K562 (cell line): ENCODE results near the gene LTBP4. TPM values are rescaled to one million over a fixed set of nuclear protein-coding genes. Genes with fewer than 3 reads are reported as not detected.

ENCODE experiments used
- BHLHE40 ChIP-seq: IDR thresholded peaks from 2 replicates; pipeline ENCODE4 v1.6.1; 2011; ENCODE audit warnings: low read length, improper control_type of control experiment
- BMI1 ChIP-seq: fragments of 150-350 bp; IDR thresholded peaks from 2 replicates; pipeline ENCODE4 v1.6.1; 2014; ENCODE audit warnings: low read length
- FOXK2 ChIP-seq, 2 experiments: fragments of 450-650 bp; IDR thresholded peaks in 1 of 2; conservative IDR thresholded peaks in 1 of 2; 2 replicates each; pipeline ENCODE4 v1.6.1; 2016; ENCODE audit warnings: low read depth in 2 of 2, mild to moderate bottlenecking in 1 of 2
- JUN ChIP-seq, 2 experiments: sonication (generic) in 1 of 2; formaldehyde crosslinking in 1 of 2; IDR thresholded peaks; 2 replicates each; pipeline versions ENCODE4 v1.6.1 to v1.8.0; 2012 to 2022; ENCODE audit warnings: borderline replicate concordance in 2 of 2, mild to moderate bottlenecking in 2 of 2, improper control_type of control experiment in 1 of 2, low read depth in 1 of 2, low read length in 1 of 2, missing genetic modification reagents in 1 of 2
- POLR2AphosphoS2 ChIP-seq: IDR thresholded peaks from 2 replicates; pipeline ENCODE4 v1.6.1; 2012; ENCODE audit warnings: low read length, improper control_type of control experiment
- REST ChIP-seq, 2 experiments: fragments of 450-650 bp; formaldehyde crosslinking in 1 of 2; IDR thresholded peaks; 2 replicates each; pipeline versions ENCODE4 v1.4.0 to v1.6.1; 2014 to 2020; ENCODE audit warnings: mild to moderate bottlenecking in 2 of 2, borderline replicate concordance in 1 of 2, low read depth in 1 of 2
- TOE1 ChIP-seq, 2 experiments: fragments of 450-650 bp in 1 of 2; sonication (generic) in 1 of 2; formaldehyde crosslinking in 1 of 2; IDR thresholded peaks; 2 replicates each; pipeline versions ENCODE4 v1.7.1 to v1.8.0; 2016 to 2022; ENCODE audit warnings: borderline replicate concordance in 2 of 2, mild to moderate bottlenecking in 2 of 2, antibody characterized with exemption in 1 of 2, inconsistent platforms in 1 of 2, low read depth in 1 of 2, missing genetic modification reagents in 1 of 2, moderate library complexity in 1 of 2
- VEZF1 ChIP-seq: fragments of 200-800 bp; sonication (Bioruptor generic); IDR thresholded peaks from 2 replicates; pipeline ENCODE4 v1.6.1; 2017; ENCODE audit warnings: missing genetic modification characterization, missing compliant biosample characterization
- ZFP91 ChIP-seq: sonication (generic); formaldehyde crosslinking; IDR thresholded peaks from 2 replicates; pipeline ENCODE4 v1.8.0; 2022; ENCODE audit warnings: mild to moderate bottlenecking, missing genetic modification reagents
- ZNF398 ChIP-seq: fragments of 250-450 bp; sonication (Bioruptor Pico); IDR thresholded peaks from 2 replicates; pipeline ENCODE4 v1.8.0; 2021; ENCODE audit warnings: moderate library complexity, mild to moderate bottlenecking, inconsistent platforms
- polyA plus RNA-seq, 8 experiments: library from polyadenylated mRNA; depleted of rRNA in 4 of 8; stranded (reverse) in 5 of 8; unstranded in 3 of 8; fragments of >200 nt; fragmentation: Nextera tagmentation in 2 of 8; fragmentation: Illumina TruSeq in 1 of 8; extraction: Ambion mirVana in 2 of 8; extraction: Trizol in 1 of 8; gene quantifications; 2 replicates each; pipeline versions ENCODE4 v1.2.1 to v1.2.3, GENCODE V29; 2011 to 2014; ENCODE audit warnings: inconsistent platforms in 1 of 8, missing spikeins in 1 of 8
- total RNA-seq, 7 experiments: library from RNA; depleted of rRNA in 6 of 7; stranded (reverse); fragments of >200 nt in 6 of 7; fragmentation: Illumina TruSeq in 2 of 7; extraction: Trizol in 2 of 7; gene quantifications; 2 replicates each; pipeline versions ENCODE4 v1.2.1 to v1.2.3, GENCODE V29; 2011 to 2021; ENCODE audit warnings: low replicate concordance in 1 of 7

LTBP4 gene
- total and polyA plus RNA-seq, 9 of the 15 experiments (the other 6 are each of a cell fraction or from before 2014, with no cell fraction given): 0.35 to 160 (median 31.6) TPM

- TF ChIP-seq ZNF398 (CRISPR knock-in tag) (no peak), ZFP91 (CRISPR knock-in tag) (no peak), TOE1 (IDR thresholded peaks at IDR 0.05; ENCODE audit: borderline replicate concordance) (no peak), TOE1 (CRISPR knock-in tag; IDR thresholded peaks at IDR 0.05; ENCODE audit: borderline replicate concordance, low read depth) (0 out of 2 replicates have a peak, but pooled peaks have one; percentile 28), POLR2AphosphoS2 (peak; percentile 92), JUN (IDR thresholded peaks at IDR 0.05; ENCODE audit: borderline replicate concordance, low read depth, low read length) (peak; percentile 18; the same call in 1 of the 2 replicates), JUN (CRISPR knock-in tag; IDR thresholded peaks at IDR 0.05; ENCODE audit: borderline replicate concordance) (no peak), BMI1 (no peak), FOXK2 (conservative IDR thresholded peaks at IDR 0.05 in 1 of 2, IDR thresholded peaks at IDR 0.05 in 1 of 2; ENCODE audit: low read depth in 2 of 2) (peak; percentile 48 to 57; a peak in 2 of 4 replicates), VEZF1 (peak; percentile 31; the same call in 1 of the 2 replicates), BHLHE40 (peak; percentile 55), REST (IDR thresholded peaks at IDR 0.05; ENCODE audit: borderline replicate concordance) (peak; percentile 43; the same call in 1 of the 2 replicates), REST (CRISPR knock-in tag; IDR thresholded peaks at IDR 0.05; ENCODE audit: low read depth) (no peak)
Measured at GRCh38 chr19:40623403-40624251, 22.5 kb downstream of the LTBP4 start (continued).
